NCI-H748 (cell line): Measurements from ENCODE around the gene HIVEP3.
"Not testable (repeated sequence)": the region's sequence is repeated elsewhere in the genome, so short reads cannot be mapped to it uniquely, and the experiment has no call there.

ENCODE experiments used
- DNase-seq: peaks from one replicate; lab custom pipeline; 2025; ENCODE audit not compliant: unreplicated experiment; lab: John Stamatoyannopoulos, UW

HIVEP3 gene

GRCh38 chr1:41918450-41919043 lies at the start of gene HIVEP3:
HIVEP3 (minus strand) TSS chr1:41918922.
- peak; percentile 99 for DNase-seq

GRCh38 chr1:41964400-41964799 lies 45.7 kb upstream of the HIVEP3 start:
- DNase-seq = no peak

GRCh38 chr1:41963636-41964035 lies 44.9 kb upstream of the HIVEP3 start:
- no peak for DNase-seq

- no peak for DNase-seq
Measured at GRCh38 chr1:41958015-41958673, 39.4 kb upstream of the HIVEP3 start.

GRCh38 chr1:41957568-41957967 lies 38.8 kb upstream of the HIVEP3 start:
- DNase-seq = no peak

GRCh38 chr1:41955461-41956159 lies 36.9 kb upstream of the HIVEP3 start:
- no peak for DNase-seq

GRCh38 chr1:41954533-41954944 lies 35.8 kb upstream of the HIVEP3 start:
- DNase-seq = no peak

- DNase-seq = no peak
Measured at GRCh38 chr1:41953291-41953690, 34.6 kb upstream of the HIVEP3 start.

GRCh38 chr1:41952208-41952607 lies 33.5 kb upstream of the HIVEP3 start:
- DNase-seq = no peak

GRCh38 chr1:41951492-41951891 lies 32.8 kb upstream of the HIVEP3 start:
- DNase-seq = not testable (repeated sequence)

- no peak for DNase-seq
Measured at GRCh38 chr1:41950820-41951219, 32.1 kb upstream of the HIVEP3 start.

GRCh38 chr1:41945946-41946345 lies 27.2 kb upstream of the HIVEP3 start:
- DNase-seq = not testable (repeated sequence)

- no peak for DNase-seq
Measured at GRCh38 chr1:41943717-41944116, 25.0 kb upstream of the HIVEP3 start.

- DNase-seq = no peak
Measured at GRCh38 chr1:41942278-41942677, 23.6 kb upstream of the HIVEP3 start.

- DNase-seq = no peak
Measured at GRCh38 chr1:41941381-41941780, 22.7 kb upstream of the HIVEP3 start.

- DNase-seq = no peak
Measured at GRCh38 chr1:41939194-41939593, 20.5 kb upstream of the HIVEP3 start.

GRCh38 chr1:41936107-41936506 lies 17.4 kb upstream of the HIVEP3 start:
- DNase-seq = peak; percentile 100

- DNase-seq = peak; percentile 83
Measured at GRCh38 chr1:41935226-41935625, 16.5 kb upstream of the HIVEP3 start.

GRCh38 chr1:41933106-41933505 lies 14.4 kb upstream of the HIVEP3 start:
- DNase-seq = no peak

- DNase-seq = no peak
Measured at GRCh38 chr1:41931578-41931977, 12.9 kb upstream of the HIVEP3 start.

- peak; percentile 99 for DNase-seq
Measured at GRCh38 chr1:41927118-41927517, 8.4 kb upstream of the HIVEP3 start.

GRCh38 chr1:41925712-41926111 lies 7.0 kb upstream of the HIVEP3 start:
- peak; percentile 99 for DNase-seq
